NCI-H82 (cell line): ENCODE measurements around the gene LAMA2.

Experiments used
- DNase-seq: peaks from one replicate; lab custom pipeline; 2025; lab: John Stamatoyannopoulos, UW

Gene LAMA2

GRCh38 chr6:128899341-128900050 is 16.6 kb downstream of the LAMA2 start:
- no peak for DNase-seq

GRCh38 chr6:128903715-128904114 is 20.8 kb downstream of the LAMA2 start:
- DNase-seq, result no peak

- DNase-seq, result no peak
Observed at GRCh38 chr6:128914051-128914450, 31.1 kb downstream of the LAMA2 start.

GRCh38 chr6:128918886-128919285 is 35.9 kb downstream of the LAMA2 start:
- DNase-seq, result no peak

GRCh38 chr6:128919412-128920180 is 36.7 kb downstream of the LAMA2 start:
- DNase-seq, result no peak

- DNase-seq, result no peak
Observed at GRCh38 chr6:128925765-128926164, 42.8 kb downstream of the LAMA2 start.

- DNase-seq, result no peak
Observed at GRCh38 chr6:128929869-128930268, 46.9 kb downstream of the LAMA2 start.

- DNase-seq, result no peak
Observed at GRCh38 chr6:128930321-128930720, 47.4 kb downstream of the LAMA2 start.

- no peak for DNase-seq
Observed at GRCh38 chr6:128932061-128932460, 49.1 kb downstream of the LAMA2 start.

- DNase-seq, result no peak
Observed at GRCh38 chr6:128950864-128951263, 67.9 kb downstream of the LAMA2 start.

GRCh38 chr6:128952902-128953301 is 70.0 kb downstream of the LAMA2 start:
- no peak for DNase-seq

- DNase-seq, result no peak
Observed at GRCh38 chr6:128954308-128955043, 71.5 kb downstream of the LAMA2 start.

- DNase-seq, result no peak
Observed at GRCh38 chr6:128963561-128963960, 80.6 kb downstream of the LAMA2 start.

- no peak for DNase-seq
Observed at GRCh38 chr6:128964233-128964755, 81.4 kb downstream of the LAMA2 start.

GRCh38 chr6:128964771-128965170 is 81.8 kb downstream of the LAMA2 start:
- DNase-seq, result no peak

- DNase-seq, result no peak
Observed at GRCh38 chr6:128966934-128967333, 84.0 kb downstream of the LAMA2 start.

- no peak for DNase-seq
Observed at GRCh38 chr6:128979071-128979470, 96.1 kb downstream of the LAMA2 start.

GRCh38 chr6:128981716-128982115 is 98.8 kb downstream of the LAMA2 start:
- no peak for DNase-seq

GRCh38 chr6:128990360-128990759 is 107.4 kb downstream of the LAMA2 start:
- no peak for DNase-seq

GRCh38 chr6:128990915-128991314 is 108.0 kb downstream of the LAMA2 start:
- no peak for DNase-seq

- no peak for DNase-seq
Observed at GRCh38 chr6:128993166-128993565, 110.2 kb downstream of the LAMA2 start.

GRCh38 chr6:128997880-128998279 is 114.9 kb downstream of the LAMA2 start:
- no peak for DNase-seq
